NCI-H1105 treated with DMSO at 0.1 percent for 48 hours (cell line): ENCODE results near the gene DOCK4.

ENCODE experiments used
- DNase-seq: peaks from one replicate; lab custom pipeline; 2025; lab: John Stamatoyannopoulos, UW

DOCK4 gene

GRCh38 chr7:112012242-112012641 lies 194.0 kb downstream of the DOCK4 start:
- DNase-seq = no peak

GRCh38 chr7:112010994-112011393 lies 195.2 kb downstream of the DOCK4 start:
- DNase-seq = no peak

- no peak for DNase-seq
These were observed 196.1 kb downstream of the DOCK4 start for GRCh38 chr7:112010109-112010508.

GRCh38 chr7:112009081-112009480 lies 197.1 kb downstream of the DOCK4 start:
- no peak for DNase-seq

- no peak for DNase-seq
These were observed 199.0 kb downstream of the DOCK4 start for GRCh38 chr7:112007185-112007584.

GRCh38 chr7:112006071-112006470 lies 200.1 kb downstream of the DOCK4 start:
- DNase-seq = no peak

DNA sequence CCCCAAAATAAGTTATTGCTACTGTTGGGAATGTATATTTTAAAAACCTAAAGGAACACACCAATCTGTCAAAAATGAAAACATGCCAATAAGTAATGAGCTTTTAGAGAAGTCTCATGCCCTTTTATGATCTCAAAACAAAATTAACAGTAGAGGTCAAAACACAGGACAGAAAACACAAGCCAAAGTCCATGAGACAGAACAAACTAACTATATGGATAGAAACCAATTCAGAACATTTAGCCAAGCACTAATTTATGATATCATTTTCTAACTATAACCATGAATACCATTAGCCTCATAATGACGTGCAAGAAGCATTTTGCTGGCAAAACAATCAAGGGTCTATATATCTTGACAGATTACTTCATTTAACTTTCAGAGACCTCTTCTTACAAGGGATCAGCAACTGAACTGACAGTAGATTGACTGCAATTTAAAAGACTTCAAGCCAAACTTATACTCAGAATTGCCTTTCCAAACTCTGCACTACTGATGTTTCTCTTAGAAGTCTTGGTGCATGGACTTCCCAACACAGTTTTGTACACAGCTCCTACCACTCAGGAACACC lies 200.9 kb downstream of the DOCK4 start:
- no peak for DNase-seq

DNA sequence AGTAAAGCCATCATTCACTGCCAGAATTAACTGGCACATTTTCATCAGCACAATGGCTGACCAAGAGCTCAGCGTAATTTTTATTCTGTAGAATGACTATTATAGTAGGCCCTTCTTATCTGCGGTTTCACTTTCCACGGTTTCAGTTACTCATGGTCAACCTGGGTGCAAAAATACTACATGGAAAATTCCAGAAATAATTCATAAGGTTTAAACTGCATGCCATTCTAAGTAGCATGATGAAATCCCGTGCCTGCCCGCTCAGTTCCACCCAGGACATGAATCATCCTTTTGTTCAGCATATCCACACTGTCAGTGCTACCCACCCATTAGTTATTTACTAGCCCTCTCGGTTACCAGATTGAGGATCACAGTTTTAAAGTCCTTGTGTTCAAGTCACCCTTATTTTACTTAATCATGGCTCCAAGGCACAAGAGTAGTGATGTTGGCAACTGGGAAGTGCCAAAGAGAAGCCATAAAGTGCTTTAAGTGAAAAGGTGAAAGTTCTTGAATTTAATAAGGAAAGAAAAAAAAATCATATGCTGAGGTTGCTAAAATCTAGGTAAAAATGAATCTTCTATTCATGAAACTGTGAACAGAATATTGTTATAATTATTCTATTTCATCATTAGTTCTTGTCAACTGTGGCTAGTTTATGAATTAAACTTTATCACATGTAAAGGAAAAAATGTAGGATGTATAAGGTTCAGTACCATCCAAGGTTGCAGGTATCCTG lies 204.9 kb downstream of the DOCK4 start:
- no peak for DNase-seq

DNA sequence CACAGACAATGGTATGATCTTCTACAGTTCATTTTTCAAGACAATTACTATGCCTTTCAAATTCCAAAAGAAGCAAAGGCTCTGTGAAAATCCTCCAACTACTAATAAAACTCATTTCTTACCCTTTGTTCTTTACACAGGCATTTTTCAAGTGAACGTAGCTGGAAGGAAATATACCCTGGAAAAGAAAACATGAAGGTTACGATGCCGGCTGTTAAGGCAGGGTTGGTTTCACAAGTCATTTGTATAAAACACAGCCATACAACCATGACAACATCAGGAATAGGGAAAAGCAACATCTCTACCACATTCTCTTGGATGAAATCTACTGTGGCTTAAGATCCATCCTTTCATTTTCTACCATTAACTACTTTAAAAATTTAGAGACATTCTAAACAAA lies 207.9 kb downstream of the DOCK4 start:
- DNase-seq = no peak

DNA sequence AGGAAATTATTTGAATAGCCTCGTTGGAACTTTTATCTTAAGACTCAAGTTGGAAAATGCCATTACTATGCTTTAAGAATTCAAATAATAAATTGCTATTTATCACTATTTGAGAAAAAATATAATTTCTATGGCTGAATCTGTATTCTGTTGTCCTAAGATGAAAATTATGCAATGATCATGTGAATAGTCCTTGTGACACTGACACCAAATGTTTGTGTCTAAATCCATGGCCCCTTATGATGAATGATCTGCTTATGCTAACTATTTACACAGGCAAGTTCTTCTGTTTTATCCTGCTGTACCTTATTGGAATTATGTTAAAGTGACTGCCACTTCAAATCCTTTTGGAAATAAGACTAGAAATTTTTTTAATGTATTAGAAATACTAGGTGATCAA lies 208.7 kb downstream of the DOCK4 start:
- DNase-seq = no peak

- no peak for DNase-seq
These were observed 213.6 kb downstream of the DOCK4 start for GRCh38 chr7:111992601-111993000.

GRCh38 chr7:111990643-111991042 lies 215.6 kb downstream of the DOCK4 start:
- no peak for DNase-seq

DNA sequence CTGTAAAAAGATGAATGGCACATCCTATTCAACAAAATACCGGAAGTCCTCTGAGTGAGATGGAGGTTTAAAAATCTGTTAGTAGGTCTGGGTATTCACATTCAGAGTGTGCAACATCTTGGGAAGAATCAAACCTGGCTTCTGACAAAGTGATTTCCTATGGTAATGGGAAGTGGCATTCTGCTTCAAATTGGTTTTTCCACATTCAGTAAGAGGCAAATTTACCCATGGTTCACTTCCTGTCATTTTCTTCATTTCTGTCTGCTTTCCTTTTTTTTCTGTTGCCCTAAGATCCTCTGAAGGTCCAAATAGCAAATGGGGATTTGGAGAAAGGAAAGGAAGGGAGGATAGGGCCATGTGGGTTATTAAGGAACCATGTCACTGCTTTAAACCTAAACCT lies 218.3 kb downstream of the DOCK4 start:
- no peak for DNase-seq

DNA sequence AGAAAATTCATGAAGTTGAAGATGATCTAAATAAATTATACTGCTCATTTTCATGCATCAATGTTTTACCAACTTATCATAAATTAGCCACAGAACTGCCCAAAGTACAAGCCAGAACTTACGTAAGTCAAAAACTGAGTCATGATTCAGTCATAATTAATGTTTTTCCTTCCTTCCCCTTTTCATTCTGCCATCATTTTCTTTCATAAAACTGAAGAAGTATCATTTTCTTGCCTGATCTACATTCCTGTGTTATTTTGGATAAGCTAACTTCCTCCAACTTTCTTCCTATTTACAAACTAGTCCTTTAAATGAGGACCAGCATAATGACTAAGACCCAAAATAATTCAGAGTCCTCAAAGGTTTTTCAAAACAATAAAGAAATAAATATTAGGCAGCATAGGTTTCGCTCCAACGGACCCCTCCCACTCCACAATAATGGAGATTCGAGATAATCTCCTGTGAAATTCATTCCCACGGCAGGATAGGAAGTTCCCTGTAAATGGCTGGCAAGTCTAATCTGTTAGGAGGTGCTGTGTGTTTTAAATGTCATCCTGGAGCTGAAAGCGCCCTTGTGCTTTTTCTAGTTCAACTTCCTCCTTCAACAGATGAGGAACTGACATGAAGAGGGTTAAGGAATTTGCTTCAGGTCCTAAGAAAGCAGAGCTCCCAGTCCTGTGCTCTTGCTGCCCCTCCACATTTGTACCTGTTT lies 218.9 kb downstream of the DOCK4 start:
- DNase-seq = no peak

- DNase-seq = no peak
These were observed 219.6 kb downstream of the DOCK4 start for GRCh38 chr7:111986601-111987000.

DNA sequence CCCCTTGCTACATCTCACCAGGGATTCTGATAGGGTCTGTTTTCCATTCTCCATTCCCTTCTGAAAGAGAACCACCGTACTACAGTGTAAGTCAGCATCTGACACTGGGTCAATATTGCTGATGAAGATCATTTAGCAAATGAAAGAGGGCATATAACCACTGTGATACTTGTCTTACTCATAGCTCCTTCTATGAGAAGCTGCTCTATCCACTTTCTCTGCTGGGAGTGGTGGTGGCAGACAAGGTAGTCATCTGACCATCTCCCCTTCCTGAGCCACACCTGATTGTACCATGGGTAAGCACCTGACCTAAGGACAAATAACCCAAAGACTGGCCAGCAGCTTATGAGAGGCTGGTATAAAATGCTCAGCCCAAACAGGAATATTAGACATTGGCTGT lies 220.4 kb downstream of the DOCK4 start:
- no peak for DNase-seq

DNA sequence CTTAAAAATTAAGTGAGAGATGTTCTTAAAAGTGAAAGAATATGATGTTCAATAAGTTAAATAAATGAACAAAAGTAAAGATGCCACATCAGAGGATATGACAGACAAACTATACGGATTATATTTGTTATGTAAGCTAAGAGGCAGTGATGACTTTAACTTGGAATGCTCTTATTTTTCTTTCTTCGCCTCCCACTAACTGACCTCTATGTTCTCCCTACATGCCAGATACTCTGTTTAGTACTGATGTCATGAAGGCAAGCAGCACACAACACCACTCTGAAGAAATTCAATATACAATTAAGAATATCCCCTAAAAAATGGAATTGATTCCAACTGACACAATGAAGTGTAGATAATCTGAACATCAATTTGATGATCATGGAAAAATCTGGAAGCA lies 223.4 kb downstream of the DOCK4 start:
- no peak for DNase-seq

GRCh38 chr7:111982133-111982532 lies 224.1 kb downstream of the DOCK4 start:
- DNase-seq = no peak

DNA sequence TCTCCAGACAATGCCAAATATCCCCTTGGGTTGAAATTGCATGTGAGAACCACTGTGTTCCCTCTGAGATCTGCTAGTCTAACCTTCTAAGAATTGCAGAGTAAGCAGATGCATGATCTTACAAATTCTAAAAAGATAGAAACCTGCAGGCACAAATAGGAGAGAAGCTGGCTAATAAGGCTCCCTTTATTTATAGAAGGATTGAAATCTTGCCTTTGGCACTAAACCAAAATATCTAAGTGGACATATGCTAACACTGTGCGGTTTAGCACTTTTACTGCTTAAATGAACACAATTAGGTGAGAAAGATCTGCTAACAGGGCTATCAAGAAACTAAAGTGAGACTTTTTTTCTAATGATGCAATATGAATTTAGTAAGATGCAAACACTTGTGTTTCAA lies 225.5 kb downstream of the DOCK4 start:
- DNase-seq = no peak

GRCh38 chr7:111975346-111975745 lies 230.9 kb downstream of the DOCK4 start:
- DNase-seq = no peak

DNA sequence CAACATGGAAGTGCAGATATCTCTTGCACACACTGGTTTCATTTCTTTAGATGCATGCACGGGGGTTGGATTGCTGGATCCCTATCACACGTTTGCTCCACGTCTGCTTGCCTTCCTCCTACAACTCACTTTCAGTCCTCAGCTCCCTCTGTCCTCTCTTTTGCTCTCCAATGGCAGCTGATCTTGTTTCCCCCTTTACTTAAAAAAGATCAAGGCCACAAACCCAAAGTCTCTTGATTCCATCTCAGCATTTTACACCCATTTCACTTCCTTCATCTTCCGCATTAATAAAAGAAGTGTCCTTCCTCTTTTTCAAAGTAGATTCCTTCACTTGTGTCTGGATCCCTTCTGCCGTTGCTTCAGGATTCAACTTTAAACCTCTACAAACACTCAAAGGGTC lies 245.2 kb downstream of the DOCK4 start:
- no peak for DNase-seq

- DNase-seq = peak; percentile 93
These were observed 247.3 kb downstream of the DOCK4 start for GRCh38 chr7:111958896-111959295.

DNA sequence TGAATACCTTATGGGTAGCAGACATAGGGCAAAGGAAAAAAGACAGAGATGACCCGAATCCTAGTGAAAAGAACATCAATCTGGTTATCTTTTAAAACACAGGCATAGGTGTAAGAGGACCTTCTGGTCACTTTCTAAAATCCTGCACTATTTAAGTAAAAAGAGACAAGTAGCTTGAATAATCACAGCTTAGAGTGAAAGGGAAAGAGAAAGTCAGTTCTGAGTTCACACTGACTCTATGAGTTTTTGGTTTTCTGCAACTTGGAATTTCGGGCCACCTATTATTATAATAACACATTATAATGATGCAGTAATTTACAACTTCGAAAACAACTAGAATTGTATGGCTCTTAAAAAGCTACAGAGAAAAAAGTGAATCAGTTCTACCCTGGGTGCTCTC lies 247.8 kb downstream of the DOCK4 start:
- no peak for DNase-seq
